Peyer's patch (tissue), 4 donors: ENCODE measurements around the gene ATP11C. TPM values are rescaled to one million over a fixed set of nuclear protein-coding genes. Genes with fewer than 3 reads are reported as not detected.

Experiments
- DNase-seq, 3 donors: peaks; one replicate each; pipeline ENCODE4 v3.0.0-alpha.2; 2017 to 2019
- H3K27ac ChIP-seq, 4 donors: fragments of 200-600 bp; sonication (generic); one replicate each; pipeline ENCODE4 v1.5.1; 2016 to 2019
- H3K27me3 ChIP-seq, 2 donors: fragments of 200-600 bp; sonication (generic); one replicate each; pipeline ENCODE4 v1.5.1; 2019
- H3K36me3 ChIP-seq, 3 donors: fragments of 200-600 bp; sonication (generic); one replicate each; pipeline ENCODE4 v1.5.1; 2016 to 2019
- H3K4me1 ChIP-seq, 4 donors: fragments of 200-600 bp; sonication (generic); one replicate each; pipeline ENCODE4 v1.5.1; 2016 to 2019
- H3K4me3 ChIP-seq, 4 donors: fragments of 200-600 bp; sonication (generic); 1 replicate in 3 of 4; 2 replicates in 1 of 4; pipeline ENCODE4 v1.5.1; 2016 to 2019; ENCODE audit warnings: mild to moderate bottlenecking in 1 of 4
- H3K9me3 ChIP-seq, 4 donors: fragments of 200-600 bp; sonication (generic); one replicate each; pipeline ENCODE4 v1.5.1; 2016 to 2019; ENCODE audit warnings: mild to moderate bottlenecking in 1 of 4
- POLR2A ChIP-seq, 2 donors: fragments of 450-650 bp; IDR thresholded peaks; one replicate each; pipeline ENCODE4 v1.5.1; 2017; ENCODE audit warnings: antibody characterized with exemption in 2 of 2, mild to moderate bottlenecking in 2 of 2, moderate library complexity in 2 of 2
- total RNA-seq, 4 donors: library from RNA; depleted of rRNA; stranded (reverse); fragments of >200 nt; gene quantifications; one replicate each; pipeline ENCODE4 v1.1.0, GENCODE V29; 2016
- TF ChIP-seq, protein P1 (sequence below), 6 experiments: fragments of 450-650 bp in 4 of 6; fragments of 200-600 bp in 2 of 6; sonication (generic) in 1 of 6; IDR thresholded peaks; one replicate each; pipeline ENCODE4 v1.5.1; 2017 to 2019; ENCODE audit warnings: antibody characterized with exemption in 6 of 6, mild to moderate bottlenecking in 3 of 6, moderate library complexity in 1 of 6

ATP11C gene
- total RNA-seq, 4 donors from 2014 or later: 8.9 to 46.2 (median 13.1) TPM

DNA sequence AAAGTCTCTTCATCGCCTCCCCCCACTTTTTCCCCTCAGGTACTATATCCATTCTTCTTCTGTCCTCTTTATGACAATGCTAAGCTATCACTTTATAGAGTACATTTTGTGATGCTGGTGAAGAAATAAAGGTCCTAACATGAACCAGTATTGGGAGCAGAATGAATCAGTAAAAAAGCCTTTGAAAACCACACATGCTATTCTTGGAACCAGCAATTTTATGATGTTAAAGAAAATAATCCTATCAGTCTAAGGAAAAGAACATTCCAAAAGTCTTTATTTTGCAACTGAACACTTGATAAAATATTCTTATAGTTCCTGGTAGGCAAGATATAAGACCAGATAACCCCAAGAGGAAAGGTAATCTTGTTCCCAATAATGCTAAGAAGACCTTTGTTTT, 117.1 kb downstream of the ATP11C start:
- TF ChIP-seq, protein P1, sequence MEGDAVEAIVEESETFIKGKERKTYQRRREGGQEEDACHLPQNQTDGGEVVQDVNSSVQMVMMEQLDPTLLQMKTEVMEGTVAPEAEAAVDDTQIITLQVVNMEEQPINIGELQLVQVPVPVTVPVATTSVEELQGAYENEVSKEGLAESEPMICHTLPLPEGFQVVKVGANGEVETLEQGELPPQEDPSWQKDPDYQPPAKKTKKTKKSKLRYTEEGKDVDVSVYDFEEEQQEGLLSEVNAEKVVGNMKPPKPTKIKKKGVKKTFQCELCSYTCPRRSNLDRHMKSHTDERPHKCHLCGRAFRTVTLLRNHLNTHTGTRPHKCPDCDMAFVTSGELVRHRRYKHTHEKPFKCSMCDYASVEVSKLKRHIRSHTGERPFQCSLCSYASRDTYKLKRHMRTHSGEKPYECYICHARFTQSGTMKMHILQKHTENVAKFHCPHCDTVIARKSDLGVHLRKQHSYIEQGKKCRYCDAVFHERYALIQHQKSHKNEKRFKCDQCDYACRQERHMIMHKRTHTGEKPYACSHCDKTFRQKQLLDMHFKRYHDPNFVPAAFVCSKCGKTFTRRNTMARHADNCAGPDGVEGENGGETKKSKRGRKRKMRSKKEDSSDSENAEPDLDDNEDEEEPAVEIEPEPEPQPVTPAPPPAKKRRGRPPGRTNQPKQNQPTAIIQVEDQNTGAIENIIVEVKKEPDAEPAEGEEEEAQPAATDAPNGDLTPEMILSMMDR (IDR thresholded peaks at IDR 0.05): no peak
- no peak for TF ChIP-seq POLR2A (IDR thresholded peaks at IDR 0.05)
- H3K4me1 ChIP-seq: no peaks in the 10 kb centered on the region
- no peaks in the 10 kb centered on the region for H3K27me3 ChIP-seq

DNA sequence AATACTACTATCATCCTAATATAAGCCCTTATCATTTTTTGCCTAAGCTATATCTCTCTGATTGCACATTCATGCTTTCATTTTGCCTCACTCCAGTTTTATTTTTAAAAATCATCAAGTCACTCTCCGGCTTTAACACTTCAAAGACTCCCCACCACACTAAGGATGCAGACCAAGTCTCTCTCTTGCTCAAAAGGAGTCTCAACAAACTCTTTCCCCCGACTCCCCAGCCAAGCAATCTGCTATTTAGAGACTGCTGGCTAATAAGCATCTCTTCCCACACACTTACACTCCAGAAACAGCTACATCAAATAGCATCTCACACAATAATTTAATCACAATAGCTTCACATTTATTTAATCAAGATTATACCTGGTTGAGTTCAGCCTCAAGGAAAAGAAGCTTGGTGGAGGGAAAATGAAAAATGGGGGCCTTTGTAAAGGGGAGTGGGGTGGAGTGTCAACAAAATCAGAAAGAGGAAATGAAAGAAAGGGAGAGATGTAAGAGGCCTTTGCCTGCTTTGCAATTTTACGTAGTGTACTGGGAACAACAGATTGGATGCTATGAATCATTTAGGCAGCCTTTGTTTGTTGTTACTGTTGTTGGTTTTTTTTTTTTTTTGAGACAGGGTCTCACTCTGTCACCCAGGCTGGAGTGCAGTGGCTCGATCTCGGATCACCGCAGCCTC, 120.8 kb downstream of the ATP11C start:
- no peaks in the 10 kb centered on the region for H3K4me1 ChIP-seq

More for the DNA sequence above, 117.1 kb downstream of the ATP11C start:
- Histone ChIP-seq H3K9me3 (no peaks in the 10 kb centered on the region), H3K4me3 (no peak overlapping the region), H3K27ac (no peak overlapping the region), H3K36me3 (no peaks in the 10 kb centered on the region)
- DNase-seq: no peak

DNA sequence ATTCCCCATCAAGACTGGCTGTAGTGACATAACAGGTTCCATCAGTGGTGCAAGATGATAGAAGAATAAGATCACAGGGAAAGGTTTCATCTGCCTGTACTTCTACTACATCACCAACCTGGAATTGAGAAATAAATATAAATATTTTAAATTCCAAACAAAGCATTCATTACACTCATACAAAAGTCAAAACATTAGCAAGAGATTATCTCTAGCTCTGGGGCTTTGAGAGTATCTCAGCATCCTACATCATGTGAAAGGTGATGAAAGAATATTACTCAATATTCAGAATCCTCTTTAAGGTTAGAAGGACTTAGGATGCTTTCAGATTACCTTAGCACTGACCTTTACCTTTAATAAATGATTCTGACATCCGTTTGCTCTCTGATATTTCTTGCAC, 128.4 kb downstream of the ATP11C start:
- Histone ChIP-seq H3K27me3 (no peaks in the 10 kb centered on the region), H3K4me3 (no peak overlapping the region), H3K9me3 (no peaks in the 10 kb centered on the region), H3K36me3 (peaks cover 0 to 11% (median 0%) of the 10 kb centered on the region in 3 donors), H3K27ac (no peak overlapping the region), H3K4me1 (no peaks in the 10 kb centered on the region)
- no peak for DNase-seq
- TF ChIP-seq, protein P1 (IDR thresholded peaks at IDR 0.05): no peak
- no peak for TF ChIP-seq POLR2A (IDR thresholded peaks at IDR 0.05)

More for the DNA sequence above, 120.8 kb downstream of the ATP11C start:
- Histone ChIP-seq H3K4me3 (no peak overlapping the region), H3K9me3 (no peaks in the 10 kb centered on the region), H3K27me3 (no peaks in the 10 kb centered on the region), H3K27ac (no peak overlapping the region), H3K36me3 (no peaks in the 10 kb centered on the region)
- no peak for DNase-seq
- TF ChIP-seq, protein P1 (IDR thresholded peaks at IDR 0.05): no peak
- TF ChIP-seq POLR2A (IDR thresholded peaks at IDR 0.05): no peak

DNA sequence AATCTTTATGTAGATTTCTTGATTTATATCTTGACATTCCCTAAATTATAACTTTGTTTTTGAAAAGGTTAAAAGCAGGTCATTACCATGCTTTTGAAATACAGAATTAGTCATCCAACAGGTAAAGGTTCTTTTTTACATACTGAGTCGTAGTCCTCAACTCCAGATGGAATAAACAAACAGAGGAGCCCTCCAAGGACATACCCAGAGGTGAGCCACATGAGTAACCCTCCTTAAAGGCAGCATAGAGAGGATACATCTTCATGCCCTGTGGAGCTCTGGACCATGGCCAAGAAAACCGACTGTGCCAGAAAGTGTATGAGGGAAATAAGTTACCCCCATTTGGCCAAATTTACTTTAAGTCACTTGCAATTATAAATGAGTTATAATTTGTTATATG, 129.6 kb downstream of the ATP11C start:
- H3K36me3 ChIP-seq: peaks cover 0 to 11% (median 0%) of the 10 kb centered on the region in 3 donors
- no peaks in the 10 kb centered on the region for H3K27me3 ChIP-seq
- no peak for TF ChIP-seq POLR2A (IDR thresholded peaks at IDR 0.05)
- TF ChIP-seq, protein P1 (IDR thresholded peaks at IDR 0.05): no peak
- no peak overlapping the region for H3K4me3 ChIP-seq
- H3K4me1 ChIP-seq: no peaks in the 10 kb centered on the region
- no peak overlapping the region for H3K27ac ChIP-seq
- no peak for DNase-seq
- no peaks in the 10 kb centered on the region for H3K9me3 ChIP-seq

DNA sequence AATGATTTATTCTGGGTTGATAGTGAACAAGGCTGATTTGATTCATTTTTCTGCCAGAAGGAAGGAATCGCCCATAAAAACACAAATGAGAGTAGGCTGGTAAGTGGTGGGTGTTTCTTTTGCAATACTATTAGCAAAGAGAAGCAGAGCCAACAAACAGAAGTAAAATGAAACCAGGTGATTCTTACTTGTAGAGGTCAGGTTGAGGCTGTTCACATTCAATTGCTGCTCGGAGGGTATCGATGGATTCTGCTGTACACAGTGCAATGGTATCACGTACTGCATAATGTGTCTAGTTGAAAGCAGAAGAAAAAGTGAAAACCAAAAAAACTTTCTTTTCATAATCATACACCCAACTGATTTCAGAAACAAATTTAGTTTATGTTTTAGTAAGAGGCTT, 130.8 kb downstream of the ATP11C start:
- no peaks in the 10 kb centered on the region for H3K9me3 ChIP-seq
- H3K4me3 ChIP-seq: no peak overlapping the region
- H3K27ac ChIP-seq: no peak overlapping the region
- no peaks in the 10 kb centered on the region for H3K27me3 ChIP-seq
- H3K36me3 ChIP-seq: peaks cover 0 to 11% (median 0%) of the 10 kb centered on the region in 3 donors
- H3K4me1 ChIP-seq: no peaks in the 10 kb centered on the region
- DNase-seq: no peak
- TF ChIP-seq, protein P1 (IDR thresholded peaks at IDR 0.05): no peak
- no peak for TF ChIP-seq POLR2A (IDR thresholded peaks at IDR 0.05)
